ENCODE results near the gene MRPS34. TPM values are rescaled to one million over a fixed set of nuclear protein-coding genes. Genes with fewer than 3 reads are reported as not detected.

The MRPS34 gene
- total RNA-seq, 1 donor from 2014 or later, result 41.6 TPM

GRCh38 chr16:1727651-1728624 is 45.0 kb downstream of the MRPS34 start:
- no peak for DNase-seq (ENCODE audit: low read depth)

GRCh38 chr16:1726661-1727502 is 46.1 kb downstream of the MRPS34 start:
- no peak for DNase-seq (ENCODE audit: low read depth)

GRCh38 chr16:1724491-1724890 is 48.4 kb downstream of the MRPS34 start:
- DNase-seq (ENCODE audit: low read depth), result no peak

GRCh38 chr16:1723450-1724147 is 49.3 kb downstream of the MRPS34 start:
- DNase-seq (ENCODE audit: low read depth), result peak; percentile 46

Other genes starting within 250 kb of the MRPS34 start
- 0.10 TPM in 1 of 2 replicates, not detected in the other for gene TMEM204, start 239.5 kb downstream of the MRPS34 start, total RNA-seq
- gene IFT140, start 161.1 kb downstream of the MRPS34 start, total RNA-seq, result 19.1 and 59.2 TPM in 2 replicates
- gene CRAMP1, start 160.8 kb downstream of the MRPS34 start, total RNA-seq, result 4.9 and 14.2 TPM in 2 replicates
- 149 and 284 TPM in 2 replicates for gene JPT2, start 94.9 kb downstream of the MRPS34 start, total RNA-seq
- gene MAPK8IP3, start 66.9 kb downstream of the MRPS34 start, total RNA-seq, result 22.9 and 40.0 TPM in 2 replicates
- 38.9 and 84.0 TPM in 2 replicates for gene NME3, start 1.6 kb downstream of the MRPS34 start, total RNA-seq
- gene EME2, start 324 bp downstream of the MRPS34 start, total RNA-seq, result 12.2 and 13.1 TPM in 2 replicates
- 53.2 and 60.8 TPM in 2 replicates for gene SPSB3, start 9.4 kb upstream of the MRPS34 start, total RNA-seq
- 58.2 and 85.3 TPM in 2 replicates for gene NUBP2, start 9.8 kb upstream of the MRPS34 start, total RNA-seq
- gene IGFALS, start 20.6 kb upstream of the MRPS34 start, total RNA-seq, result 0.05 TPM in 1 of 2 replicates, not detected in the other
- gene HAGH, start 53.7 kb upstream of the MRPS34 start, total RNA-seq, result 63.9 and 102 TPM in 2 replicates
- 84.9 and 109 TPM in 2 replicates for gene FAHD1, start 54.1 kb upstream of the MRPS34 start, total RNA-seq
- 0.15 and 2.6 TPM in 2 replicates for gene MEIOB, start 99.0 kb upstream of the MRPS34 start, total RNA-seq
- not detected in 2 replicates for gene HS3ST6, start 145.3 kb upstream of the MRPS34 start, total RNA-seq
- 9.6 and 10.8 TPM in 2 replicates for gene MSRB1, start 170.1 kb upstream of the MRPS34 start, total RNA-seq
- not detected in 2 replicates for gene RPL3L, start 181.6 kb upstream of the MRPS34 start, total RNA-seq
- gene NDUFB10, start 186.4 kb upstream of the MRPS34 start, total RNA-seq, result 119 and 138 TPM in 2 replicates
- gene RPS2, start 191.7 kb upstream of the MRPS34 start, total RNA-seq, result 865 and 1,076 TPM in 2 replicates
- not detected in 2 replicates for gene RNF151, start 193.7 kb upstream of the MRPS34 start, total RNA-seq
- gene TBL3, start 198.9 kb upstream of the MRPS34 start, total RNA-seq, result 46.2 and 46.3 TPM in 2 replicates
- 0.87 TPM in 1 of 2 replicates, not detected in the other for gene NOXO1, start 208.3 kb upstream of the MRPS34 start, total RNA-seq
- gene GFER, start 211.1 kb upstream of the MRPS34 start, total RNA-seq, result 8.7 and 10.1 TPM in 2 replicates
- 2.0 and 8.0 TPM in 2 replicates for gene SYNGR3, start 216.8 kb upstream of the MRPS34 start, total RNA-seq
- 10.1 and 22.4 TPM in 2 replicates for gene ZNF598, start 236.7 kb upstream of the MRPS34 start, total RNA-seq
- 0.10 TPM in 1 of 2 replicates, not detected in the other for gene NPW, start 246.7 kb upstream of the MRPS34 start, total RNA-seq

Data from renal cortical epithelial cell (primary cell).